ENCODE measurements around the gene ACOX1. TPM values are rescaled to one million over a fixed set of nuclear protein-coding genes. Genes with fewer than 3 reads are reported as not detected.
"Not testable (repeated sequence)": the region's sequence is repeated elsewhere in the genome, so short reads cannot be mapped to it uniquely, and the experiment has no call there.

ACOX1 gene
- total RNA-seq, 4 donors from 2014 or later = 11.2 to 70.0 (median 42.0) TPM

DNA sequence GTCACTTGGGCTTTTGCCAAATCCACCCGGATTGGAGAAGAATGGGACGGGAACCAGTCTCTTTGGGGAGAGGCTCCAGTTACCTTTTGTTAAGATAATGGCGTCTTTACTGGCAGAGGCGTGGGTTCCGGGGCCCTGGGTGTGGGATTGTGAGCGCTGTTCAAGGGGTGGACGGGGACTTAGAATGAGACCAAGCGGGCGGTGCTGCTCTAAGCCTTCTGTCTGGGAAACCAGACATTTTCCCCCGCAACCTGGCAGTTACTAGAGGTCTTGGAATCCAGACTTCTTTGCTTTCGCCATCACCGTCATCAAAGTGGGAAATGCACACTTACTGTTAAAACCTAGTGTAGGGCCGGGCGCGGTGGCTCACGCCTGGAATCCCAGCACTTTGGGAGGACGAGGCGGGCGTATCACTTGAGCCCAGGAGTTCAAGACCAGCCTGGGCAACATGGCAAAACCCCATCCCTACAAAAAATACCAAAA, 780 bp upstream of the ACOX1 start:
- no peaks in the 10 kb centered on the region for H3K4me1 ChIP-seq
- TF ChIP-seq, protein P1, sequence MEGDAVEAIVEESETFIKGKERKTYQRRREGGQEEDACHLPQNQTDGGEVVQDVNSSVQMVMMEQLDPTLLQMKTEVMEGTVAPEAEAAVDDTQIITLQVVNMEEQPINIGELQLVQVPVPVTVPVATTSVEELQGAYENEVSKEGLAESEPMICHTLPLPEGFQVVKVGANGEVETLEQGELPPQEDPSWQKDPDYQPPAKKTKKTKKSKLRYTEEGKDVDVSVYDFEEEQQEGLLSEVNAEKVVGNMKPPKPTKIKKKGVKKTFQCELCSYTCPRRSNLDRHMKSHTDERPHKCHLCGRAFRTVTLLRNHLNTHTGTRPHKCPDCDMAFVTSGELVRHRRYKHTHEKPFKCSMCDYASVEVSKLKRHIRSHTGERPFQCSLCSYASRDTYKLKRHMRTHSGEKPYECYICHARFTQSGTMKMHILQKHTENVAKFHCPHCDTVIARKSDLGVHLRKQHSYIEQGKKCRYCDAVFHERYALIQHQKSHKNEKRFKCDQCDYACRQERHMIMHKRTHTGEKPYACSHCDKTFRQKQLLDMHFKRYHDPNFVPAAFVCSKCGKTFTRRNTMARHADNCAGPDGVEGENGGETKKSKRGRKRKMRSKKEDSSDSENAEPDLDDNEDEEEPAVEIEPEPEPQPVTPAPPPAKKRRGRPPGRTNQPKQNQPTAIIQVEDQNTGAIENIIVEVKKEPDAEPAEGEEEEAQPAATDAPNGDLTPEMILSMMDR (IDR thresholded peaks at IDR 0.05) = no peak
- TF ChIP-seq POLR2A (IDR thresholded peaks at IDR 0.05) = no peak
- peak overlapping the region; percentile 75 to 99 for H3K4me3 ChIP-seq
- no peaks in the 10 kb centered on the region for H3K9me3 ChIP-seq
- no peaks in the 10 kb centered on the region for H3K27me3 ChIP-seq
- H3K27ac ChIP-seq = peak overlapping the region; percentile 99 to 100
- DNase-seq = no peak
- H3K36me3 ChIP-seq = no peaks in the 10 kb centered on the region
- intact Hi-C loops (cut with DNase I; ENCODE audit: low total_unique reads) = no loop called here

DNA sequence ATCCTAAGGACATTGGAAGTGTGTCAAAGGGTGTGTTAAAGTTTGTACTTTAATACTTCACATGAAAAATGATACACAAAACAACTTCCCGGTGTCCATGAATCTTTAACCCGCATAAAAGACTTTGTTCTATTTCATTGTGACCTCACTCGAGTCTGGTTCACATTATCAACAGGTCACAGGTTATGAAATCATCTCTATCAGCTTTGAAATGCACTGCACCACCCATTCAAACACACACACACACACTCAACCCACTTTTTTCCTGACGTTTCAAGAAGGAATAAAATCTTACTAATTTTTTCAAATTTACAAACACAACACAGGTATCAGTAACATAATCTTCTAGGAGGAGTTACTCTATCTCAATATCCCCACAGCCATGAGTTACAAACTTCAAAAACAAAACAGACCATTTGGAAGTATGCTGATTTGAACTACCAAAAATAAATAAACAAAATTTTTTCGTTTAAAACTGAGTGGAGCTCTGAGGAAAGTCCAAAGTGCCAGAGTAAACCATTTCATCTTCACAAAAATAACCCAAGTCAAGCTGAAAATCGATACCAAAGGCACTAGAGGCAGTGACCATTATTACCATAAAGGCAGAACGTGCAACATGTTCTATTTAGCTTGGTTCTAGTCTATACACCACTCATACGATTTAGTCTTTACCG, 2.7 kb downstream of the ACOX1 start:
- H3K36me3 ChIP-seq = no peaks in the 10 kb centered on the region
- H3K27ac ChIP-seq = no peak overlapping the region
- H3K4me3 ChIP-seq = no peak overlapping the region
- no peaks in the 10 kb centered on the region for H3K9me3 ChIP-seq
- intact Hi-C loops (cut with DNase I; ENCODE audit: low total_unique reads) = no loop called here
- TF ChIP-seq, protein P1 (IDR thresholded peaks at IDR 0.05) = no peak
- TF ChIP-seq POLR2A (IDR thresholded peaks at IDR 0.05) = no peak
- H3K27me3 ChIP-seq = no peaks in the 10 kb centered on the region
- DNase-seq = no peak
- H3K4me1 ChIP-seq = no peaks in the 10 kb centered on the region

DNA sequence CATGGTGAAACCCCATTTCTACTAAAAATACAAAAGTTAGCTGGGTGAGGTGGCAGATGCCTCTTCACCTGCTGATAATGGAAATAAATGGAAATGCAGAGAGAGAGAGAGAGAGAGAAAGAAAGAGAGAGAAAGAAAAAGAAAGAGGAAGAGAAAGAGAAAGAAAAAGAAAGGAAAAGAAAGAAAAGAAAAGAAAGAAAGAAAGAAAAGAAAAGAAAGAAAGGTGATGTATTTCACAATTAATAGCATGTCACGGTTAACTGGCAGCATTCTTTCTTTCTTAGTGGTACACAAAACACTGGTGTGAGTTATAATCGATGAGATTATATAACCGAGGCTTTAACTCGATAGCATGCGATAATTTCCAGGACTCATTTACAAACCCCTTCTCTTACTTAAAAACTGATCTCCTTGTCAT, 3.2 kb downstream of the ACOX1 start:
- Histone ChIP-seq H3K4me1 (no peaks in the 10 kb centered on the region), H3K9me3 (no peaks in the 10 kb centered on the region), H3K27me3 (no peaks in the 10 kb centered on the region), H3K36me3 (no peaks in the 10 kb centered on the region), H3K27ac (no peak overlapping the region), H3K4me3 (no peak overlapping the region)
- no peak for DNase-seq
- intact Hi-C loops (cut with DNase I; ENCODE audit: low total_unique reads) = no loop called here
- TF ChIP-seq, protein P1 (IDR thresholded peaks at IDR 0.05) = no peak
- no peak for TF ChIP-seq POLR2A (IDR thresholded peaks at IDR 0.05)

DNA sequence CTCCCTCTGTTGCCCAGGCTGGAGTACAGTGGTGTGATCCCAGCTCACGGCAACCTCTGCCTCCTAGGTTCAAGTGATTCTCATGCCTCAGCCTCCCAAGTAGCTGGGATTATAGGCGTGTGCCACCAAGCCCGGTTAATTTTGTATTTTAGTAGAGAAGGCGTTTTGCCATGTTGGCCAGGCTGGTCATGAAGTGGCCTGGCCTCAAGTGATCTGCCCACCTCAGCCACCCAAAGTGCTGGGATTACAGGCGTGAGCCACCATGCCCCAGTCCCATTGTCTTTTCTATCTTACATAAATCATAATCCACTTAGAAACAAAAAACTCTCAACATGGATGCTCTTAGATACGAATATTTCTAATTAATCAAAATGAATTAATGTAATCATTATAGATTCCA, 3.8 kb downstream of the ACOX1 start:
- DNase-seq; H3K4me1 ChIP-seq; H3K27me3 ChIP-seq; H3K4me3 ChIP-seq; intact Hi-C loops (cut with DNase I; ENCODE audit: low total_unique reads); H3K9me3 ChIP-seq; H3K36me3 ChIP-seq; H3K27ac ChIP-seq: not testable (repeated sequence)

DNA sequence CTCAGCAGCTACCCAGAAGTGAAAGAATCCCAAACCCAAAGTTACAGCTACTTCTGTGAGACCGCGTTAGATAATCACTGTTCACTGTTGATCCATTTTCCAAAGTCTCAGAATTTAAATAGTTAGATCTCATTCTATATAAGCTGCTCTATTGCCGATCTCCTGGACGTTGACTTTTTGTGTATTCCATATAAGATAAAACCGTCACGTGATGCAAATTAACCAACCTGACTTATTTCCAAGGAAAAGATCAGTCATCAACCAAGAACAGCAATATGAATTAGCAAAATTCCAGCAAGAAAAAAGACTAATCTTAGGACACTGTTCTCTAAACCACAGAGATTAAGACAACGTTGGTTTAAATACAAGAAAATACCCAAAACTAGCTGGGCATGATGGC, 8.3 kb downstream of the ACOX1 start:
- no peaks in the 10 kb centered on the region for H3K9me3 ChIP-seq
- no peak overlapping the region for H3K4me3 ChIP-seq
- H3K4me1 ChIP-seq = no peaks in the 10 kb centered on the region
- H3K36me3 ChIP-seq = no peaks in the 10 kb centered on the region
- intact Hi-C loops (cut with DNase I; ENCODE audit: low total_unique reads) = no loop called here
- no peaks in the 10 kb centered on the region for H3K27me3 ChIP-seq
- no peak for TF ChIP-seq POLR2A (IDR thresholded peaks at IDR 0.05)
- TF ChIP-seq, protein P1 (IDR thresholded peaks at IDR 0.05) = no peak
- DNase-seq = no peak
- H3K27ac ChIP-seq = no peak overlapping the region
